Dedifferentiated amniotic fluid mesenchymal stem cell (primary cell): ENCODE data around the gene SLC50A1.
A peak's percentile ranks its signal among the peaks of the same experiment; 100 is the strongest.

Experiments
- DNase-seq: peaks from one replicate; pipeline ENCODE4 v3.0.0-alpha.2; 2016; ENCODE audit errors: extremely low spot score

The SLC50A1 gene

DNA sequence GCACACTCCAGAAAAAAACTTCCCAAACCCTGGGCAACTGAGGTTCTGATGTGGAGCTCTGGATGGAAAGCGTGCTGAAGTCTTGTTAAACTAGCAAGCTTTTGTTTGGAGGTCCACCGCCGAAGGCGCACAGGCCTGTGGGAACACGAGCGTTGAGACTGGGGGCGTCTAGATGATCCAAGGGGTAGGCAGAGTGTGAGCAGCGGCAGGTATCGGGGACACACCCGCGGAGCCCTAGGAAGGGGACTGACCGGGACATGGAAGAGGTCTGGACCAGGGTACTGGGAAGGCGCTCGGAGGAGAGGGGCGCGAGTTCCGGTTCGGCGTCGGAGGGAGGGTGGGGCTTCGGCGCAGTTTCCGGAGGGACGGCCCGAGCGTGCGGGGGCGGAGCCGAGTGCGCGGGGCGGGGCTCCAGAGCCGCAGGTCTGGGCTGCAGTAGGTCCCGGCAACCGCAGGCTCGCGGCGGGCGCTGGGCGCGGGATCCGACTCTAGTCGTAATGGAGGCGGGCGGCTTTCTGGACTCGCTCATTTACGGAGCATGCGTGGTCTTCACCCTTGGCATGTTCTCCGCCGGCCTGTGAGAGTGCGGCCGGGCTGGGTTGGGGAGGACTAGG, at the start of gene SLC50A1:
Gene SLC50A1, plus strand, starts transcription at position 438 of the 614 bp plus-strand sequence. Its CDS starts 60 bp downstream, at position 498.
- DNase-seq: peak; percentile 93

- no peak for DNase-seq
Measured at GRCh38 chr1:155086128-155086741, 49.4 kb upstream of the SLC50A1 start.

DNA sequence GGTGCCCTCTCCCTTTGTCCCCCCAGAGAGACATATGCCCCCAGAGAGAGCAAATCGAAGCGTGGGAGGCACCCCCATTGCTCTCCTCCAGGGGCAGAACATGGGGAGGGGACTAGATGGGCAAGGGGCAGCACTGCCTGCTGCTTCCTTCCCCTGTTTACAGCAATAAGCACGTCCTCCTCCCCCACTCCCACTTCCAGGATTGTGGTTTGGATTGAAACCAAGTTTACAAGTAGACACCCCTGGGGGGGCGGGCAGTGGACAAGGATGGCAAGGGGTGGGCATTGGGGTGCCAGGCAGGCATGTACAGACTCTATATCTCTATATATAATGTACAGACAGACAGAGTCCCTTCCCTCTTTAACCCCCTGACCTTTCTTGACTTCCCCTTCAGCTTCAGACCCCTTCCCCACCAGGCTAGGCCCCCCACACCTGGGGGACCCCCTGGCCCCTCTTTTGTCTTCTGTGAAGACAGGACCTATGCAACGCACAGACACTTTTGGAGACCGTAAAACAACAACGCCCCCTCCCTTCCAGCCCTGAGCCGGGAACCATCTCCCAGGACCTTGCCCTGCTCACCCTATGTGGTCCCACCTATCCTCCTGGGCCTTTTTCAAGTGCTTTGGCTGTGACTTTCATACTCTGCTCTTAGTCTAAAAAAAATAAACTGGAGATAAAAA, 48.7 kb upstream of the SLC50A1 start:
- DNase-seq: no peak

GRCh38 chr1:155091071-155092051, 44.3 kb upstream of the SLC50A1 start:
- DNase-seq: peak; percentile 56

DNA sequence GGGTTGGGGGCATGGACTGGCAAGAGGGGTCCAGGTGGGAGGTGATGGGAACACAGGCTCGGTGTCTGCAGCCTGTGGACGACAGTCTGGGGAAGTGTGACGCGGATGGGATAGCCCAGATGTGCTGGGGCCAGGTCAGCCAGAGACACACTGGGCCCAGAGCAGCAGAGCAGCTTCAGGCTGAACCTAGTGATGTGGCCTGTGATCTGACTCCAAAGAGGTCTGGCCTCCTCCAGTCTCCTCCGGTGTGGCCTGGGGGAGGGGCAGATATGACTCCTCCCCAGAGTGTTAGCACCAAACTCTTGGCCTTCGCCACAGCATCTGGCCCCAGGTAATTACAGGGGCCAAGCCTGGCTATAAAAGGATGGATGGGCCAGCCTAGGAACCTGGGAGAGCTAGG, 43.5 kb upstream of the SLC50A1 start:
- no peak for DNase-seq

GRCh38 chr1:155092641-155093040, 43.0 kb upstream of the SLC50A1 start:
- no peak for DNase-seq

DNA sequence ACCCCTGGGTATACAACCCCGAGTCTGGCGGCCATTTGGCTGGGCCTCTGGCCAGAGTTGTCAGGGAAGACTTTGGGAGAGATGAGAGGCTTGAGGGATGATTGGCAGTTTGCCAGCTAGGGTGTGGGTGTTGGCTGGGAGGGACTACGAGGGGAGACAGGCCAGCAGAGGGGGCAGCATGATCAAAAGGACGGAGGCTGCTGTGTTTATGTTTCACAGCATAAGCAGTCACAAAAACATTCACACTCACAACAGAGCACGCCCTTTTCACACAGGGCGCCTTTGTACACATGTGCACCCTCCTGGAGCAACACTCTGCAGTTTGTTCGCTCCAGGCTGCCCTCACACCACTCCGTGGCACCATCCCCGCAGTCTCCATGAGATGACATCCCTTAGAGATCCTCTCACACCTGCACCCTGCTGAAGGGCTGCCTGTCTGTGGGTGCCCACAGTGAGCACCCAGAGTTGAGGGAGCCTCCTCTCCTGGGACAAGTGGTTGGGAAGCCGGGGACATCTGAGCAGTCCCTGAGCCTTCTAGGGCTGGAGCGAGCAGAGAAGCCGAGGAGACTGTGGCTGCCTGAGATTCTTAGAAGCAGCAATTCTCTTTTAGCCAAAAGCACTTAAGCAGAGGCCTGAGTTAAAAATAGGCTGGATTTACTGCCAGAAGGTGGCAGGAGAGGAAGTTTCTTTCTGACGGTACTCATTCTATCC, 41.6 kb upstream of the SLC50A1 start:
- DNase-seq: peak; percentile 56

DNA sequence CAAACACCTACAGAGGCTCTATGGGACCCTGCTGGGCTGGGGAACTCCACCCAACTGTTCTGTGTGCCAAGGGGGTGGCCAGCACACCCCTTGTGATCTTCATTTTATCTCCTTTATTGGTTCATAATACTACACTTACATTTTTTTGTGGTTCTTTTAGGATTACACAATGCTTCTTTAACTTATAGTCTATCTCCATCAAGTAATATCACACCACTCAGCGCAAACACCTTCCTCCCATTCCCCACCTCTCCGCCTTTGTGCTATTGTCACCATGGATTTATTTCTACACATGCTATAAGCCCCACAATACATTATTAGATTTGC, 41.1 kb upstream of the SLC50A1 start:
- DNase-seq: no peak

- no peak for DNase-seq
Measured at GRCh38 chr1:155099331-155099730, 36.3 kb upstream of the SLC50A1 start.

DNA sequence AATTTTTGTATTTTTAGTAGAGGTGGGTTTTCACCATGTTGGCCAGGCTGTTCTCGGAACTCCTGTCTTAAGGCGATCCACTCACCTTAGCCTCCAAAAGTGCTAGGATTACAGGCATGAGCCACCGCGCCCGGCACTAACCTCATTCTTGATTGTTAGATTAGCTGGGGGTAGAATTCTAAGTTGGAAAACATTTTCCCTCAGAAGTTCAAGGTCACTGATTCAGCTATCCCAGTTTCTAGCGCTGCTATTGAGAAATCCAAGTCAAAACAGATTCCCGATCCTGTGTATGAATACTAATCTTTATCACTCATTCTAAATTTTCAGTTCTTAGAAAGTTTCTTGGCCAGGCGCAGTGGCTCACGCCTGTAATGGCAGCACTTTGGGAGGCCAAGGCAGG, 32.3 kb upstream of the SLC50A1 start:
- DNase-seq: no peak

- no peak for DNase-seq
Measured at GRCh38 chr1:155104605-155105534, 30.8 kb upstream of the SLC50A1 start.

DNA sequence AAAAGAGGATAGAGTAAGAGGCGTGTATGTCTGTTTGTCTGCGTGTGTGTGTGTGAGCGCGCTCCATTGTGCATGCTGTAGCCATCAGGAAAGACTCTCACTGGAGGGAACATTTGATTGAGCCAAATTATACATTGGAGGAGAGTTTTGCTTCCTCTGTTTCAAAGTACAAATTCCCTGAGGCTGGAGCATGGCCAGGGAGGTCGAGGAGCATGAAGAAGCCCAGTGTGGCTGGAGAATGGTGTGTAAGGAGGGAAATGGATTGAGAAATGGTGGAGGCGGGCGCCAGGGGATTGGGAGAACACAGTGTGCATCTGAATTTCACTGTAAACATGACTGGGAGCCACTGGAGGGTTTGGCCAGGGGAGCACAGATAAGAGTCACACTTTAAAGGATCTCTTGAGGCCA, 30.0 kb upstream of the SLC50A1 start:
- no peak for DNase-seq

DNA sequence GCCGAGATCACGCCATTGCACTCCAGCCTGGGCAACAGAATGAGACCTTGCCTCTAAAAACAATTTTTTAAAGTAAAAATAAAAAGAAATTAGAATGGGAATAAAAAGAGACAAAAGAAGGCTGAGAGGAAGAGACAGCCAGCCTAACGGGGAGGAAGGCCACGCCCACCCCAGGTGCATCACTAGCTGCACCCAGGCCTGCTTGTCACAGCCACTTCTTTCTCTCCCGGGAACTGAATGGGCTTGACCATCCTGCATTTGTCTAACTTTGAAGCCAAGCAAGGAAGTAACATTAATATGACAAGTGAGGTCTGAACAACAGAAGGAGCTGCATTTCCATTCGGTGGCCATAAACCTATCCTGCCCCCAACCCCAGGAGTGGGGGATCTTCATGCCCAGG, 28.8 kb upstream of the SLC50A1 start:
- no peak for DNase-seq

DNA sequence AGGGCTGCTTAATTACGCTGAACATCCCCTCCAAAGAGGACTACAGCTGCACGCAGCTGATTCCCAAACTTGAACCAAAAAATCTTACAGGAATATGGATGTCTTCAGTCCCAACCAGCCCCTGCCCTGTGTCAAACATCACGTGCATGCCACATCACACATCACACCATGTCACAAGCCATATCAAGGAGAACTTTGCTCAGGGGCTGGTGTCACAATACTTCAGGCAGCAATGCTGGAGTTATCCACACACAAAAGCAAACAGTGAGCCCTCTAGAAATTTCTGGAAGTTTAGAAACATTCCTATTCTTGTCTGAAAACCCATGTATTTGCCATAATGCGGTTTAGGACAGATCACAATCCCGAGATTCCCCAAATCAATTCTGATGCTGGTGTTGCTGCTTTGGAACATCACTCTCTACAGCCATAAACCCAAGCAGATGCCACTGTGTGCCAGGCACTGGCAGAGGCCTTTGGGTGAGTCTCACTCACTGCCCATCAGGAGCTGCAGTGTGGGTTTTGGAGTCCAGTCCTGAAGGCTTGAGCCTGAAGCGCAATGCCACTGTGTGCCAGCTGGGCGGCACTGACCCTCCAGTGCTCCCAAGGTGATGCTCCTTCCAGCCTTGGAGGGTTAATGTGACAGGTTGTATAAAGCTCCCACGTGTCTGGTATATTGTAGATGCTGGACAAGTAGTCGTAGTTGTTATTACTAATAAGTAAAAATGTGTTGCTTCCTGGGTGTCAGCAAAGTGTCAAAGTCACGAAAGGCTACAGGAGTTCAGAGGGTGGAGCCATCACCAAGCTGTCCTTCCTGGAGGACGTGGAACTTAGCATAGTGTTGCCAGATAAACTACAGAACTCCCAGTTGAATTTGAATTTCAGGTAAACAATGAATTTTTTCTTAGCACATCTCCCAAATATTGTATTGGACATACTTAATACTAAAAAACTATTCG, 28.1 kb upstream of the SLC50A1 start:
- no peak for DNase-seq

- DNase-seq: no peak
Measured at GRCh38 chr1:155108296-155108695, 27.4 kb upstream of the SLC50A1 start.

- no peak for DNase-seq
Measured at GRCh38 chr1:155110381-155110780, 25.3 kb upstream of the SLC50A1 start.

DNA sequence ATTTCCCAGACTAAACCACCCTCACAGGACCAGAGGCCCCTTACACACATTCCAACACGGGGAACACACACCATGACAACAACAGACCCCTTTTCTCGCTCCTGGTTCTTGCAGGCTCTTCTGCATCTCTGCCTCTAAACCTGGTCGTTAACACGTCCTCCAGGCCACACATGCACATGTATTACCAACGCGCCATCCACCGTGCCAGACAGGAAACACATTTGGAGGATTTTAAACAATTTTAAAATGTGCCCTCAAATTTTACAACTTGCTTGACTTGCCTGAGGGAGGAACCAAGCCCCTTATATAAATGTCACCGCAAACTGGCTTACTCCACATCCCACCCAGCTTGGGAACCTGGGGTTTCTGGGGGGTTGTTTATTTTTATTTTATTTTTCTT, 24.8 kb upstream of the SLC50A1 start:
- no peak for DNase-seq

GRCh38 chr1:155113450-155113980, 22.1 kb upstream of the SLC50A1 start:
- no peak for DNase-seq
